ENCODE results near the gene ADAMTS6. TPM values are rescaled to one million over a fixed set of nuclear protein-coding genes. Genes with fewer than 3 reads are reported as not detected.

The ADAMTS6 gene
- total RNA-seq, 1 donor from 2014 or later: 2.6 TPM

DNA sequence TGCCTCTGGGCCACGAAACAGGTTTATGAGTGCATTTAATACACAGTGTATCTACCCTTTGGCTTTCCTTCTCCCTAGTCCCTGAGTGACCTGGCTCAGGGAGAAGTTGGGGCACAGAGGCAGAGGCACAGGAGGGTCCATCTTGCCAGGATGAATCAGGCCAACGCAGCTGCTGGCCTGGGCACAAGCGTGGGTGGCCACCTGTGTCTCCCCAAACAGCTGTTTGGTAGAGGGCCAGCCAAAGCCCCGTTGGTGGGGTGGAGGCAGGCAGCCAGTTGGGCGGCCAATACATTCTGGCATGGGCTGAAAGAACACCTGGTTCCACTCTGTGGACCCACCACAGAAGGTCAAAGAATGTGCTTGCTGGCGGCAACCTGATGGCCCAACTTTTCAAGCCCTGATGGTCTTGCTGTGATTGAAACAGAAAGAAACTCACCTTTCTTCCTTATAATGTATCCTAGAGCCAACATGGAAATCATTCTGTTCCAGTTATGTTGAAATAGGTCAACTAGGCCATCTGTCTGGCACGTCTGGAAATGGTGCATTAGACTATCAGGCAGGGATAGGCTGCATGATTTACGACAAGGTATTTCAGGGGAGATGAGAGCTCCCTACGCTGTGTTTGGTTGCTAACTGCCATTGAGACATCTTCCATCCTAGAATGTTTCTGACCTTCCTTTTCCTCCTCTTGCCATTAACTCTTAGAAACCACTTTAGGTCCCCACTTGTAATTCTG is 337.4 kb downstream of the ADAMTS6 start:
- H3K9me3 ChIP-seq (ENCODE audit: control insufficient read depth in 3 of 3, low read length in 3 of 3): no peaks in the 10 kb centered on the region
- H3K9ac ChIP-seq (ENCODE audit: low read depth in 1 of 3, low read length in 3 of 3): no peak overlapping the region
- no peaks in the 10 kb centered on the region for H3K36me3 ChIP-seq (ENCODE audit: control insufficient read depth in 3 of 3, insufficient read depth in 3 of 3, low read length in 3 of 3)
- peak overlapping the region in 1 of 3 donors; percentile 35 for H3K4me3 ChIP-seq (ENCODE audit: low read length in 3 of 3)
- H3K27me3 ChIP-seq (ENCODE audit: control insufficient read depth in 3 of 3, insufficient read depth in 3 of 3, low read length in 3 of 3): no peaks in the 10 kb centered on the region
- H3K27ac ChIP-seq (ENCODE audit: low read depth, low read length): no peak overlapping the region
- peaks cover 5 to 9% (median 7%) of the 10 kb centered on the region in 3 donors for H3K4me1 ChIP-seq (ENCODE audit: control insufficient read depth in 3 of 3, insufficient read depth in 3 of 3, low read length in 3 of 3)

DNA sequence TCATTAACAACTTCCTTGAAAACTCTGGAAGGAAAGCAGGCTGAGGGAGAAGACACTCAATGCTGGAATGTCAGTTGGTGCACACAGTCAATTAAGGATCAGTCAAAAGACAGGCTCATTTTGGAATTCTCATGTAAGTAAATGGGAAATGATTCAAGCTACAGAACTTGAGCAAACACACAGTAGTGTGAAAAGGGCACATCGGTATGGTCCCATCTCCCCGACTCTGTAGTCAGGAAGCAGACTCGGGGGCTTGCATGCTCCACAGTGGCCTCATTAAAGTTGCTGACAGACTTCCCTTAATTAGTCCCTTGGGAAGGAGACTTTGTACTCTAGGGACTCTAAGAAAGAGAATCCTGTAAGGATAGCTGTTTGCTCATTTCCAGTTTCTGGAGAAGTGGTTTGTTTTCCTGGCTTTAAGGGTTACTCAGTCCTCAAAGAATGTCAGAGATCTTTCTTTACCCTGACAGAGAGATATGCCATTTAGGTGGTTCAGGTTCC is 339.2 kb downstream of the ADAMTS6 start:
- no peaks in the 10 kb centered on the region for H3K27me3 ChIP-seq (ENCODE audit: control insufficient read depth in 3 of 3, insufficient read depth in 3 of 3, low read length in 3 of 3)

DNA sequence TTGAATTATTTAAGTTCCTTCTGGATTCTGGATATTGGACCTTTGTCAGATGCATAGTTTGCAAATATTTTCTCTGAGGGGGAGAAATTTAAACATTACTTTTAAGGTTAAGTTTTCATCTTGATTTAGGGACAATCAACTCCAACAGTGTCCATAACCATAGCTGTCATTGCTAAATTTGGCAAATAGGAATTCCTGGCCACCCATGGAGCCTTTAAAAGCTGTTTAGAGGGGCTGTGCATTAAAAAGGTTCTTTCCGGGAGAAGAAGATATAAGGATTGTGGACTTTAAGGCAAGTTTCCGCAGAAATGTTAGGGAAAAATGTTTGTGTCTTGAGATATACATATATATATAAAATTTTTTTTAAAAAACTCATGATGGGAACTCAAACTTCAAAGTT is 339.7 kb downstream of the ADAMTS6 start:
- no peaks in the 10 kb centered on the region for H3K9me3 ChIP-seq (ENCODE audit: control insufficient read depth in 3 of 3, low read length in 3 of 3)
- H3K4me1 ChIP-seq (ENCODE audit: control insufficient read depth in 3 of 3, insufficient read depth in 3 of 3, low read length in 3 of 3): peaks cover 5 to 9% (median 7%) of the 10 kb centered on the region in 3 donors
- H3K27me3 ChIP-seq (ENCODE audit: control insufficient read depth in 3 of 3, insufficient read depth in 3 of 3, low read length in 3 of 3): no peaks in the 10 kb centered on the region
- H3K9ac ChIP-seq (ENCODE audit: low read depth in 1 of 3, low read length in 3 of 3): no peak overlapping the region
- no peak overlapping the region for H3K4me3 ChIP-seq (ENCODE audit: low read length in 3 of 3)
- no peak overlapping the region for H3K27ac ChIP-seq (ENCODE audit: low read depth, low read length)
- H3K36me3 ChIP-seq (ENCODE audit: control insufficient read depth in 3 of 3, insufficient read depth in 3 of 3, low read length in 3 of 3): no peaks in the 10 kb centered on the region

More for the DNA sequence above, 339.2 kb downstream of the ADAMTS6 start:
- no peaks in the 10 kb centered on the region for H3K36me3 ChIP-seq (ENCODE audit: control insufficient read depth in 3 of 3, insufficient read depth in 3 of 3, low read length in 3 of 3)
- H3K27ac ChIP-seq (ENCODE audit: low read depth, low read length): no peak overlapping the region
- no peak overlapping the region for H3K4me3 ChIP-seq (ENCODE audit: low read length in 3 of 3)
- H3K9ac ChIP-seq (ENCODE audit: low read depth in 1 of 3, low read length in 3 of 3): no peak overlapping the region
- H3K4me1 ChIP-seq (ENCODE audit: control insufficient read depth in 3 of 3, insufficient read depth in 3 of 3, low read length in 3 of 3): peaks cover 5 to 9% (median 7%) of the 10 kb centered on the region in 3 donors
- H3K9me3 ChIP-seq (ENCODE audit: control insufficient read depth in 3 of 3, low read length in 3 of 3): no peaks in the 10 kb centered on the region

DNA sequence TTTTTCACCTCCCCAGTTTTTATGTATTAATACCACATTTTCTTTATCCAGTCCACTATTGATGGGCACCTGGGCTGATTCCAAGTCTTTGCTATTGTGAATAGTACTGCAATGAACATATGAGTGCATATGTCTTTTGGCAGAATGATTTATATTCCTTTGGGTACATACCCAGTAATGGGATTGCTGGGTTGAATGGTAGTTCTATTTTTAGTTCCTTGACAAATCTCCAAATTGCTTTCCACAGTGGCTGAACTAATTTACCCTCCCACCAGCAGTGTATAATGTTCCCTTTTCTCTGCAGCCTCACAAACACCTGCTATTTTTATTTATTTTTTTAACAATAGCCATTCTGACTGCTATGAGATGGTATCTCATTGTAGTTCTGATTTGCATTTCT is 340.2 kb downstream of the ADAMTS6 start:
- no peaks in the 10 kb centered on the region for H3K9me3 ChIP-seq (ENCODE audit: control insufficient read depth in 3 of 3, low read length in 3 of 3)
- no peak overlapping the region for H3K4me3 ChIP-seq (ENCODE audit: low read length in 3 of 3)
- H3K27ac ChIP-seq (ENCODE audit: low read depth, low read length): no peak overlapping the region
- peaks cover 5 to 9% (median 7%) of the 10 kb centered on the region in 3 donors for H3K4me1 ChIP-seq (ENCODE audit: control insufficient read depth in 3 of 3, insufficient read depth in 3 of 3, low read length in 3 of 3)
- no peaks in the 10 kb centered on the region for H3K36me3 ChIP-seq (ENCODE audit: control insufficient read depth in 3 of 3, insufficient read depth in 3 of 3, low read length in 3 of 3)
- H3K9ac ChIP-seq (ENCODE audit: low read depth in 1 of 3, low read length in 3 of 3): no peak overlapping the region
- no peaks in the 10 kb centered on the region for H3K27me3 ChIP-seq (ENCODE audit: control insufficient read depth in 3 of 3, insufficient read depth in 3 of 3, low read length in 3 of 3)

DNA sequence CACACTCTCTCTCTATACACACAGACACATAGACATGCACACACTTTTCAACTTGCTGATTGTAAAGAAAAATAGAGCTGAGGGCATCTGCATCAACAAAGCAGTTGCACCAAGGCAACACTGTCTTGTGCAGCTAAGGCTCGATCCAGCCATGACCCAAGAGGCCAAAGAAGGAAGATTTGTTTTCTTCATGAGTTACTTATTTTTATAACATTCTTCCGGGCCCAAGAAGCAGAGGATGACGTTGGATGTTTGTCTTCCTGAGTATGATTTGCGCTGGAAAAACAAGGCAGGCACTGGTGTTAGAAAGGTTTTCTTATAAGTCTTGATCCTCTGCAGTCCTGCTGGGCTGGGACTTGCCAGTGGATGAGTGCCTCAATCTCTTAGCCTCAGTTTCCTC is 344.1 kb downstream of the ADAMTS6 start:
- Histone ChIP-seq H3K36me3 (ENCODE audit: control insufficient read depth in 3 of 3, insufficient read depth in 3 of 3, low read length in 3 of 3) (no peaks in the 10 kb centered on the region), H3K4me3 (ENCODE audit: low read length in 3 of 3) (no peak overlapping the region), H3K27ac (ENCODE audit: low read depth, low read length) (no peak overlapping the region), H3K9me3 (ENCODE audit: control insufficient read depth in 3 of 3, low read length in 3 of 3) (no peaks in the 10 kb centered on the region), H3K4me1 (ENCODE audit: control insufficient read depth in 3 of 3, insufficient read depth in 3 of 3, low read length in 3 of 3) (peaks cover 0 to 3% (median 2%) of the 10 kb centered on the region in 3 donors), H3K9ac (ENCODE audit: low read depth in 1 of 3, low read length in 3 of 3) (no peak overlapping the region), H3K27me3 (ENCODE audit: control insufficient read depth in 3 of 3, insufficient read depth in 3 of 3, low read length in 3 of 3) (no peaks in the 10 kb centered on the region)

DNA sequence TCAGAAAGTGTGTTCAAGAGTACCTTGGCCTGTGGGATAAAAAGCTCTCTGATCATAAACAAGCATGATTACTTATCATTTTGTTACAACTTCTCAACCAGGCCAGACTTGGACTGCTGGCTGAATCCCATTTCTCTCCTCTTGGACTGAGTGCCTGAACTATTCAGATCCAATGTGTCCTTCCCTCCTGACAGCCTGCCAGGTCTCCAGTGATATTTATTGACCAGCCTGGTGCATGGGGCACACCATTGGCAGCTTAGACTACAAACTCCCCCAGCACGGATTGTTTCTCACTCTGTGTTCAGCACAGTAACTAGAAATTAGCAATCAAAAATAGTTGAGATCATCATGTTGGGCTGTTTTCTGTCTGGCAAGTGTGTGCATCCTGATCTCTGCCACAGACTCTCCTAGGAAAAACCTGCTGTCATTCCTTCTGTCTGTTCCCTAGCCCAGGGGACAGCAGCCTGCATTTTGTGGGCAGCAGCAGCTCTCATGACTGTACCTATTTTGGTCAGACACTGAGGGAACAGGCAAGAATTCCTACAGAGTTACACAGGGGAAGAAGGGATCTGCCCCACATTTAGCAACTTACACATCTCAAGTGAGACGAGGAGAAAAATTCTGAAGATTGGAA is 348.1 kb downstream of the ADAMTS6 start:
- H3K27me3 ChIP-seq (ENCODE audit: control insufficient read depth in 3 of 3, insufficient read depth in 3 of 3, low read length in 3 of 3): no peaks in the 10 kb centered on the region
- H3K36me3 ChIP-seq (ENCODE audit: control insufficient read depth in 3 of 3, insufficient read depth in 3 of 3, low read length in 3 of 3): no peaks in the 10 kb centered on the region
- no peak overlapping the region for H3K9ac ChIP-seq (ENCODE audit: low read depth in 1 of 3, low read length in 3 of 3)
- no peak overlapping the region for H3K27ac ChIP-seq (ENCODE audit: low read depth, low read length)
- no peaks in the 10 kb centered on the region for H3K9me3 ChIP-seq (ENCODE audit: control insufficient read depth in 3 of 3, low read length in 3 of 3)
- no peaks in the 10 kb centered on the region for H3K4me1 ChIP-seq (ENCODE audit: control insufficient read depth in 3 of 3, insufficient read depth in 3 of 3, low read length in 3 of 3)
- no peak overlapping the region for H3K4me3 ChIP-seq (ENCODE audit: low read length in 3 of 3)

DNA sequence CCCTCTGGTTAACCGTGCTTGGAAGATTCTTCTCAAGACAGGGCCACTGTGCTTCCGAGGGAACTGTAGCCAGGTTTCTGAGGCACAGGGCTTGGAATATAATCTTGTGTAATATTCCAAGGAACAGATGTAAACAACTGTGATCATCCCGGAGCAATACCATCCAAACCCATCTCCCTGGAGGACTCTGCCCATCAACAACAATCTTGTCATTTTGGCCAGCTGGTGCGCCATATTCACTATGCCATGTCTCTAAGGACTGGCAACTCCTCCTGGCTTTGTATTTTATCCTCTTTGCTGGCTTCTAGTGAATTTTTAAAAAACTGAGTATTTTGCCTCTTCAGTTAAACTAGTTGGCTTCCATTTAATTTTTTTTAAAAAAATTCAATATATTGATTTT is 349.3 kb downstream of the ADAMTS6 start:
- Histone ChIP-seq H3K36me3 (ENCODE audit: control insufficient read depth in 3 of 3, insufficient read depth in 3 of 3, low read length in 3 of 3) (no peaks in the 10 kb centered on the region), H3K4me3 (ENCODE audit: low read length in 3 of 3) (no peak overlapping the region), H3K27ac (ENCODE audit: low read depth, low read length) (no peak overlapping the region), H3K9ac (ENCODE audit: low read depth in 1 of 3, low read length in 3 of 3) (no peak overlapping the region), H3K27me3 (ENCODE audit: control insufficient read depth in 3 of 3, insufficient read depth in 3 of 3, low read length in 3 of 3) (no peaks in the 10 kb centered on the region), H3K4me1 (ENCODE audit: control insufficient read depth in 3 of 3, insufficient read depth in 3 of 3, low read length in 3 of 3) (no peaks in the 10 kb centered on the region), H3K9me3 (ENCODE audit: control insufficient read depth in 3 of 3, low read length in 3 of 3) (no peaks in the 10 kb centered on the region)

DNA sequence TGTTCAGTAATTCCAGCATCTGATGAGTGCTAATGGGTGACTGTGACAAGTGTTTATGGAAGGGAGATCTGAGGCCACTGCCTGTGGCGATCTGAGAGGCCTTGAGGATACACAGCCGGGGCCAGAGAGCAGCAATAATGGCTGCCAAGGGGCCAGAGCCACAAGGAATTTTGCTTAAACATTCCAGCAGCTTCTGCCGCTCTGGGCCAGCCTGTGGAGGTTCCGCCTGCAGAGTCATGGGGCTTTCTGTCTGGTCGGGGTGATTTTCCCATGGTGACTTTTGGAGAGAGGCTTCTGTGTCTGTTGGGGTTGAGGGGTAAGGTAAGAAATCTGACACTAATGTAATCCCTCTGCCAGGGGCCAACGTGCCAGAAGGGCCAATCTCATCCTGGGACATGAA is 353.5 kb downstream of the ADAMTS6 start:
- Histone ChIP-seq H3K4me1 (ENCODE audit: control insufficient read depth in 3 of 3, insufficient read depth in 3 of 3, low read length in 3 of 3) (peaks cover 0 to 3% (median 0%) of the 10 kb centered on the region in 3 donors), H3K36me3 (ENCODE audit: control insufficient read depth in 3 of 3, insufficient read depth in 3 of 3, low read length in 3 of 3) (no peaks in the 10 kb centered on the region), H3K4me3 (ENCODE audit: low read length in 3 of 3) (no peak overlapping the region), H3K27ac (ENCODE audit: low read depth, low read length) (no peak overlapping the region), H3K27me3 (ENCODE audit: control insufficient read depth in 3 of 3, insufficient read depth in 3 of 3, low read length in 3 of 3) (no peaks in the 10 kb centered on the region), H3K9ac (ENCODE audit: low read depth in 1 of 3, low read length in 3 of 3) (no peak overlapping the region), H3K9me3 (ENCODE audit: control insufficient read depth in 3 of 3, low read length in 3 of 3) (no peaks in the 10 kb centered on the region)

DNA sequence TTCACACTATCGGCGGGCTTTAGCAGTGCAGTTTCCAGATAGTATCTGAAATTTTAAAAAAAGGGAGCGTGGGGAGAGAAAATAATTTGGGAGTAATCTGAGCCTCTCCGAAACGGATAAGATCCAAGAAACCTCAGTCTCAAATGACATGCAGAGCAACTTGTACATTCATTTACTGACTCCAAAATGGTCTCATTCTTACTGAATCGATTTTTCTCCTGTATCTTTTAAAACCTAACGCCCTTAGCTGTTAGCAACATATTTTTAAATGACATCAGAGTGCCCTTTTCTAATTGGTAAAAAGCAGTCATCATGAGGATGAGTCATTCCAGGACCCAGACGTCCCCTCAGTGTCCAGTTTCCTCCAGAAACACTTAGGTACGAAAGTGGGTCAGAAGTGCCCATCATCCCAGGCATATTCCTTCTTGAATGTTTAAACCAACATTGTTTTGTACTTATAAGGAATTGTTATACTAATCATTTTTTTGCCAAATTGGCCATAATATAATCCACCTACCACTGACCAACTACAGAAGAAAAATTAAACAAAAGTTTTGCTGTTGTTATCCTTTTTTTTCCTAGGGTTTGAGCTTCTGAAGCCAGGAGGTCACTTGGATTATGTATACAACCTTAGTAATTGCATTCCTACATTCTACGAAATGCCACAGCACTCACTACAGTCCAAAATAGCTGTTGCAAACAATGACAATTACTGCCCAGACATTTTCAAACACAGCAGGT is 354.4 kb downstream of the ADAMTS6 start:
- Histone ChIP-seq H3K27ac (ENCODE audit: low read depth, low read length) (no peak overlapping the region), H3K9me3 (ENCODE audit: control insufficient read depth in 3 of 3, low read length in 3 of 3) (no peaks in the 10 kb centered on the region), H3K4me1 (ENCODE audit: control insufficient read depth in 3 of 3, insufficient read depth in 3 of 3, low read length in 3 of 3) (peaks cover 0 to 3% (median 0%) of the 10 kb centered on the region in 3 donors), H3K27me3 (ENCODE audit: control insufficient read depth in 3 of 3, insufficient read depth in 3 of 3, low read length in 3 of 3) (no peaks in the 10 kb centered on the region), H3K4me3 (ENCODE audit: low read length in 3 of 3) (no peak overlapping the region), H3K36me3 (ENCODE audit: control insufficient read depth in 3 of 3, insufficient read depth in 3 of 3, low read length in 3 of 3) (no peaks in the 10 kb centered on the region), H3K9ac (ENCODE audit: low read depth in 1 of 3, low read length in 3 of 3) (no peak overlapping the region)

Data from skeletal muscle tissue (tissue), 4 donors.